GM12878 (cell line): ENCODE results near the gene NDUFC2. TPM values are rescaled to one million over a fixed set of nuclear protein-coding genes. Genes with fewer than 3 reads are reported as not detected.

Experiments used
- ATAC-seq: fragments of 200-7000 bp; cut with Tn5 transposase; 3 replicates; pipeline ENCODE4 v1.9.1; 2020; ENCODE audit warnings: mild to moderate bottlenecking, moderate library complexity
- BruUV-seq: library from RNA; stranded (reverse); fragments of 400-500 nt; replicated peaks from 2 replicates; lab custom pipeline; 2021; lab: Mats Ljungman, UMichigan
- CTCF ChIA-PET: fragments of 300-600 bp; sonication (Branson Sonifier 250); formaldehyde crosslinking; extraction: SDS; loops from one replicate; lab custom pipeline; 2021; ENCODE audit warnings: inconsistent platforms; lab: Yijun Ruan, JAX
- POLR2A ChIA-PET: fragments of 350-600 bp; formaldehyde crosslinking; extraction: SDS; loops from one replicate; lab custom pipeline; 2021; ENCODE audit warnings: inconsistent platforms; lab: Charles Lee
- RAD21 ChIA-PET: fragments of 300-600 bp; sonication (Branson Sonifier 250); formaldehyde crosslinking; loops from one replicate; lab custom pipeline; 2023; ENCODE audit warnings: antibody characterized with exemption; ENCODE audit not compliant: unreplicated experiment; lab: Charles Lee
- SMC1A ChIA-PET: fragments of 300-600 bp; sonication (Branson Sonifier 250); formaldehyde crosslinking; loops from one replicate; lab custom pipeline; 2023; ENCODE audit not compliant: unreplicated experiment, uncharacterized antibody; lab: Charles Lee
- DNase-seq: peaks from one replicate; pipeline ENCODE4 v3.0.0-alpha.2; 2011; ENCODE audit warnings: low read depth, low spot score
- FAIRE-seq: peaks from 3 replicates; lab custom pipeline; 2011; peaks lifted over from hg19 to GRCh38; lab: Jason Lieb, UNC
- H2AFZ ChIP-seq: 2 replicates; pipeline ENCODE4 v1.6.0; 2011; ENCODE audit warnings: low read depth, low read length, control low read depth; ENCODE audit not compliant: control insufficient read depth
- H3K27ac ChIP-seq: 2 replicates; pipeline ENCODE4 v1.5.1; 2011; ENCODE audit warnings: control low read depth; ENCODE audit not compliant: control insufficient read depth, insufficient read depth
- H3K27me3 ChIP-seq, 2 experiments: replicated peaks in 1 of 2; 2 replicates each; pipeline versions ENCODE4 v1.6.0 to v1.6.1; 2011; ENCODE audit warnings: low read length in 1 of 2; ENCODE audit not compliant: control insufficient read depth in 2 of 2, insufficient read depth in 2 of 2
- H3K36me3 ChIP-seq, 2 experiments: 2 replicates each; pipeline ENCODE4 v1.5.1; 2011; ENCODE audit warnings: low read length in 1 of 2; ENCODE audit not compliant: control insufficient read depth in 2 of 2, insufficient read depth in 2 of 2
- H3K4me1 ChIP-seq: 2 replicates; pipeline ENCODE4 v1.6.1; 2011; ENCODE audit warnings: mild to moderate bottlenecking, low read length, moderate library complexity, mixed read lengths; ENCODE audit not compliant: control insufficient read depth, insufficient read depth
- H3K4me2 ChIP-seq: 2 replicates; pipeline ENCODE4 v1.6.0; 2011; ENCODE audit warnings: control low read depth; ENCODE audit not compliant: control insufficient read depth, insufficient read depth
- H3K4me3 ChIP-seq: fragments of 200-600 bp; sonication (generic); 2 replicates; pipeline ENCODE4 v1.5.1; 2016
- H3K79me2 ChIP-seq: 2 replicates; pipeline ENCODE4 v1.6.0; 2011; ENCODE audit warnings: low read length; ENCODE audit not compliant: control insufficient read depth, insufficient read depth
- H3K9ac ChIP-seq: 2 replicates; pipeline ENCODE4 v1.8.0; 2011; ENCODE audit warnings: low read length, control low read depth, mixed read lengths; ENCODE audit not compliant: control insufficient read depth, insufficient read depth
- H3K9me3 ChIP-seq: replicated peaks from 3 replicates; pipeline ENCODE4 v1.5.1; 2011; ENCODE audit warnings: mild to moderate bottlenecking, low read length; ENCODE audit not compliant: control insufficient read depth, insufficient read depth
- H4K20me1 ChIP-seq: 2 replicates; pipeline ENCODE4 v1.6.0; 2011; ENCODE audit not compliant: control insufficient read depth, insufficient read depth
- ATF7 ChIP-seq: fragments of 450-650 bp; IDR thresholded peaks from 2 replicates; pipeline ENCODE4 v1.6.1; 2016; ENCODE audit warnings: low read depth, mild to moderate bottlenecking
- BCL11A ChIP-seq: IDR thresholded peaks from 2 replicates; pipeline ENCODE4 v1.6.1; 2011; ENCODE audit warnings: low read depth, low read length
- CEBPZ ChIP-seq: fragments of 150-350 bp; IDR thresholded peaks from 2 replicates; pipeline ENCODE4 v1.6.1; 2016; ENCODE audit warnings: low read depth, low read length
- CHD2 ChIP-seq: IDR thresholded peaks from 2 replicates; pipeline ENCODE4 v1.6.1; 2011; ENCODE audit warnings: low read depth, low read length, improper control_type of control experiment, borderline replicate concordance
- EP300 ChIP-seq, 2 experiments: fragments of 150-350 bp in 1 of 2; IDR thresholded peaks; 2 replicates each; pipeline ENCODE4 v1.6.1; 2011 to 2012; ENCODE audit warnings: low read depth in 2 of 2, low read length in 2 of 2, borderline replicate concordance in 1 of 2, improper control_type of control experiment in 1 of 2, inconsistent platforms in 1 of 2; ENCODE audit not compliant: control insufficient read depth in 1 of 2
- FOS ChIP-seq: IDR thresholded peaks from 3 replicates; pipeline ENCODE4 v1.6.1; 2011; ENCODE audit warnings: borderline replicate concordance; ENCODE audit not compliant: insufficient read length; ENCODE audit errors: extremely low read depth
- FOXM1 ChIP-seq: IDR thresholded peaks from 2 replicates; pipeline ENCODE4 v1.6.1; 2012; ENCODE audit warnings: low read depth, mild to moderate bottlenecking, inconsistent platforms, low read length, moderate library complexity
- IKZF1 ChIP-seq: fragments of 450-650 bp; conservative IDR thresholded peaks from 2 replicates; pipeline ENCODE4 v1.6.1; 2017; ENCODE audit warnings: antibody characterized with exemption, mild to moderate bottlenecking
- MEF2B ChIP-seq: fragments of 450-650 bp; IDR thresholded peaks from 2 replicates; pipeline ENCODE4 v1.6.1; 2018; ENCODE audit warnings: mild to moderate bottlenecking, moderate library complexity; ENCODE audit not compliant: partially characterized antibody, poor library complexity, severe bottlenecking
- NR2F1 ChIP-seq: fragments of 450-650 bp; conservative IDR thresholded peaks from 2 replicates; pipeline ENCODE4 v1.6.1; 2017; ENCODE audit warnings: mild to moderate bottlenecking
- PKNOX1 ChIP-seq: fragments of 450-650 bp; IDR thresholded peaks from 2 replicates; pipeline ENCODE4 v1.6.1; 2016; ENCODE audit warnings: mild to moderate bottlenecking
- RELB ChIP-seq: fragments of 450-650 bp; IDR thresholded peaks from 2 replicates; pipeline ENCODE4 v1.6.1; 2017; ENCODE audit warnings: low read depth, mild to moderate bottlenecking, moderate library complexity
- SMAD5 ChIP-seq: IDR thresholded peaks from 2 replicates; pipeline ENCODE4 v1.6.1; 2016; ENCODE audit warnings: antibody characterized with exemption, low read depth
- TCF12 ChIP-seq: IDR thresholded peaks from 2 replicates; pipeline ENCODE4 v1.6.1; 2011; ENCODE audit warnings: low read depth, mild to moderate bottlenecking, low read length
- USF2 ChIP-seq: IDR thresholded peaks from 2 replicates; pipeline ENCODE4 v1.6.1; 2011; ENCODE audit warnings: low read depth, low read length, improper control_type of control experiment, borderline replicate concordance
- WGBS: methylation state at CpG from one replicate; pipeline ENCODE4 v1.1.6; 2016; ENCODE audit warnings: low lambda C conversion rate; ENCODE audit not compliant: insufficient replicate concordance, insufficient coverage; ENCODE audit errors: missing lambda C conversion rate; 5-methylcytosine and 5-hydroxymethylcytosine counted together
- in situ Hi-C: fragments of 300-500 bp; cut with MboI; formaldehyde crosslinking; loops from 9 replicates; pipeline ENCODE4 v1.14.3; 2018; ENCODE audit warnings: mixed read lengths
- intact Hi-C: fragments of 100-400 bp; cut with micrococcal nuclease; formaldehyde crosslinking; loops from one replicate; pipeline ENCODE4 v1.14.2; 2022; ENCODE audit not compliant: unreplicated experiment
- polyA plus RNA-seq, 11 experiments: library from polyadenylated mRNA; depleted of rRNA in 4 of 11; unstranded in 6 of 11; stranded (reverse) in 5 of 11; fragments of >200 nt; fragmentation: Nextera tagmentation in 4 of 11; fragmentation: Illumina TruSeq in 1 of 11; extraction: Ambion mirVana in 4 of 11; extraction: Trizol in 1 of 11; gene quantifications; 1 replicate in 1 of 11; 2 replicates in 10 of 11; pipeline versions ENCODE4 v1.2.1 to v1.2.3, GENCODE V29; 2011 to 2016; ENCODE audit warnings: inconsistent platforms in 2 of 11, missing spikeins in 2 of 11, low read depth in 1 of 11
- total RNA-seq, 4 experiments: library from RNA; depleted of rRNA in 3 of 4; stranded (reverse); fragments of >200 nt in 3 of 4; fragmentation: Illumina TruSeq in 1 of 4; extraction: Trizol in 1 of 4; gene quantifications; 2 replicates each; pipeline versions ENCODE4 v1.2.1 to v1.2.3, GENCODE V29; 2013 to 2021

The NDUFC2 gene
- total and polyA plus RNA-seq, 10 of the 15 experiments (the other 5 are each of a cell fraction or from before 2014, with no cell fraction given) = 103 to 529 (median 192) TPM

GRCh38 chr11:78032090-78032489, 47.6 kb downstream of the NDUFC2 start (continued):
- no peak for TF ChIP-seq FOS
- TF ChIP-seq NR2F1 = no peak
- TF ChIP-seq CEBPZ = no peak
- TF ChIP-seq TCF12 = no peak

- peak overlapping the region; percentile 22; the same call in 1 of the 2 replicates for H3K4me2 ChIP-seq
- in situ Hi-C loops = no loop called here
- ChIA-PET POLR2A (interaction anchor here (0.7 to 3.5 kb wide), 2 partner anchors 10 to 37 kb away, joined by 4 to 12 read pairs; partner anchors contain the start of gene INTS4), CTCF (interaction anchor here (1.6 to 3.5 kb wide), 3 partner anchors 12 to 32 kb away, joined by 5 to 17 read pairs (median 9); no protein-coding TSS in a partner anchor), RAD21 (interaction anchor here (0.7 to 1.1 kb wide), 3 partner anchors 8 to 37 kb away, joined by 3 read pairs; no protein-coding TSS in a partner anchor), SMC1A (interaction anchor here (1.0 to 5.2 kb wide), 4 partner anchors 8 to 34 kb away, joined by 5 to 19 read pairs (median 5); no protein-coding TSS in a partner anchor)
- FAIRE-seq (no peak), ATAC-seq (peak; percentile 95), DNase-seq (peak; percentile 64)
- H3K4me1 ChIP-seq = peaks cover 6% of the 10 kb centered on the region
- H3K36me3 ChIP-seq = no peaks in the 10 kb centered on the region
- no peaks in the 10 kb centered on the region for H3K9me3 ChIP-seq
- intact Hi-C loops = no loop called here
- H3K27me3 ChIP-seq = no peaks in the 10 kb centered on the region
- 38% methylated on average over 3 of the region's 3 CpGs for WGBS
- BruUV-seq = no TSS peak
- no peak overlapping the region for H3K9ac ChIP-seq
- no peaks in the 10 kb centered on the region for H4K20me1 ChIP-seq
- H2AFZ ChIP-seq = peak overlapping the region; percentile 79
- no peak overlapping the region for H3K27ac ChIP-seq
- H3K4me3 ChIP-seq = no peak overlapping the region
- H3K79me2 ChIP-seq = no peaks in the 10 kb centered on the region
- TF ChIP-seq SMAD5 (no peak), FOXM1 (no peak), RELB (peak; percentile 49; the same call in 1 of the 2 replicates), PKNOX1 (peak; percentile 94), MEF2B (peak; percentile 72), EP300 (IDR thresholded peaks at IDR 0.05; ENCODE audit: borderline replicate concordance in 1 of 2, control insufficient read depth in 1 of 2, low read depth in 2 of 2, low read length in 2 of 2) (peak in 1 of 2 experiments; percentile 32; a peak in 1 of 4 replicates), ATF7 (0 out of 2 replicates have a peak, but pooled peaks have one; percentile 20), USF2 (no peak), CHD2 (no peak), IKZF1 (0 out of 2 replicates have a peak, but pooled peaks have one; percentile 41), BCL11A (peak; percentile 32; the same call in 1 of the 2 replicates)
These were observed 48.0 kb downstream of the NDUFC2 start for GRCh38 chr11:78031629-78032028.
